Measurements from ENCODE around the gene MYO3B.
"Not testable (repeated sequence)": the region's sequence is repeated elsewhere in the genome, so short reads cannot be mapped to it uniquely, and the experiment has no call there.

Gene MYO3B

DNA sequence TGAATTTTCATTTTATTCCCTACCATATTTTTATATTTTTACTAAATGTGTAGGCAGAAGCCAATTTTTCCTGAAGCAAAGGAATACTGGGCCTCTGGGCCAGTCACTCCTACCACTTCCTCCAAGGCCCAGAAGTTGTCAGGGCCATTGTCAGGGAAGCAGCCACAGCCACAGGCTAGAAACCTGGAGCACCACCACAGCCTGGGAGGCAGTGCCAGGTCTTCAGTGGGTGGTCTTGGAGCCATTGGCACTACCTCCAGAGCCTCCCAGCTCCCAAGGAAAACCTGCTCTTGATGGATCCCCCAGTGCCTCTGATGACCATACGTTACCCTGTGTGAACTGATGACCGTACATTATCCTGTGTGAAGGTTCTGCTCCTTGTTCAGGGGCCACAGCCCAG is 401.6 kb downstream of the MYO3B start:
- no peak for DNase-seq

DNA sequence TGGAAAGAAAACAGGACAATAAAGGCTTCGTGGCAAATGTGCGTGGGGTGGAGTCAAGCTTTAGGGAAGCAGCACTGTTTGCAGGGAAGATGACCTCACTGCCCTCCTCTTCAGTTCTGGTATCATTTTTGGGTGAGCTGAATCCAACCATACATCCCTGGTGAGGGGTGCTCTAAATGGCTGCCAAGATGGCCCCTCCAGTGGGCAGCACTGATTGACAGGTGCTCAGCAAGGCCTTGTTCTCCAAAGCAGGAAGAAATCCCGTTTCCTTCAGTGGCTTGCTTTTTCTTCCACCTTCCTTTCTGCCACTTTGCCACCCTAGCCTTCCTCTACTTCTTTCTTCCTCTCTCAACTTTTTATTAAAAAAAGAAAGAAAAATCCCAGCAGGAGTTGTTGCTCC is 404.4 kb downstream of the MYO3B start:
- no peak for DNase-seq

GRCh38 chr2:170582751-170583463 is 405.0 kb downstream of the MYO3B start:
- DNase-seq = no peak

DNA sequence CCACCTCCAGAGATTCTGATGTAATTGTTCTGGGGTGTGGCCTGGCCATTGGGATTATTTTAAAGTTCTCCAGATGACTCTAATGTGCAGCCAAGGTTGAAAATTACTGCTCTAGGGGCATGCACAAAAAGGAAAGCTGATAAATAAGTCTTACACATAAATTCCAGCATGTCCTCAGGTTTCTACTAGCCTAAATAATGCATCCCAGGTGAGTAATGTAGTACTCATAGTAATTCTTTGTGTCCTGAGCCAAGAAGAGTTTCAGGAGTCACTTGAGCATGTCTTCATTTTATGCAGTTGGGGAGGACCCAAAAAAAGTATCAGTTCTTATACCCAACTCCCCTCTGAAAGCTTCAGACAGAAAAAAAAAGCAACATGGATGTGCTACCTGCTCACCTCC is 407.1 kb downstream of the MYO3B start:
- no peak for DNase-seq

DNA sequence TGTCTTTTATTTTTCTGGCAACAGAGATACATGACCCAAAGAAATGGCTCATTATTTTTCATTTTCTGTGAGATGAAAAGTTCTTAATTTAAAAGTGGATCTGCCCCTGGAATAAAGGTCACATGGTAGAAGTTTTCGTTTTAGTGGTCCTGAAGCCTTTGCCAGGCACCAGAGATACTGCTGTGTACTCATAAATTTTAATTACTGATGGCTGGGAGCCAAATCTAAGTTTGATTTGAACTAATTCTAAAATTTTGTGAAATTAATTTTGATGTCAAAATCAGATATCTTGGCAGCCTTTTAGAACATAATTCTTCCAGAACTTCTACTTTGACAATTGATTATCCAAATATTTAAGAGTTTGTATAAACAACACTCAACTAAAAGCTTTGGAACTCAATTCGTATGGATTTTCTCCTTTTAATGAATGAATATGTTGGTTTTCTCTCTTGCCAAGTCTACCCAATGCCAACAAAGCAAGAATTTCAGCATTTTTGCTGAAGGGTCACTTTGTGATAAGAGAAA is 408.7 kb downstream of the MYO3B start:
- no peak for DNase-seq

DNA sequence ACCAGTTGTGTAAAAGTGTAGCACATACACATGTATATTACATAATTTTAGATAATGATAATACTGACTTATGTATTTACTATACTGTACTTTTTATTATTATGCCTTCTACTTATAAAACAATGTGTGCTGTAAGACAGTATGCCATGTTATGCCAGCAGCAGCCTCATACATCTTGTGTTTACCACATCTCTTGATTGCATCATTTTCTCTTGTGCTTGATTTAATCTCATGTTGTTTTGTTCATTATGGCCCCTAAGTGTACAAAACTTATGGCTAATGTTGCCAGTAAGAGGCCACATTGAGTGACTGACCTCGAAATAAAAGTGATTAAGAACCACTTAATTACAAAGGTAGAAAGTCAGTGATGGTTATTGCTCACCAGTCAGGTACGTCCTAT is 409.2 kb downstream of the MYO3B start:
- DNase-seq = no peak

- no peak for DNase-seq
Observed at GRCh38 chr2:170587922-170588321, 410.0 kb downstream of the MYO3B start.

- DNase-seq = no peak
Observed at GRCh38 chr2:170588729-170589128, 410.8 kb downstream of the MYO3B start.

DNA sequence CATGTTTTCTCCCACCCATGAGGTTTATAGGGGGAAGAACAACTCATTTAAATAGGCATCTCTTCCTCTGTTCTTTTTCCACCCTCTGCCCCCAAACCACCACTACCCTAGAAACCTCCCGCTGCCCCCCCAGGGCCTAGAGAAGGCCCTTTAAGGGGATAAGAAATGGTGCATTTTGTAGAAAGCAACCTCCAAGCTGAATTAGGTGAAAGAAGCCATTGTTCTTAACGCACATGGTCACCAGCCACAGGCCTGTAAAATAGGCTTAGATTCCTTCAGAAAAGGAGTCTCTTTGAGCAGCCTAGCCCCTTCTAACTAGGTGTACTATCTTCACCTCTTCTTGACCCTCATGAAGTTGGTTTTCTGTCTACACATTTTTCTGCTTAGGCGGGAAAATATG is 418.6 kb downstream of the MYO3B start:
- no peak for DNase-seq

DNA sequence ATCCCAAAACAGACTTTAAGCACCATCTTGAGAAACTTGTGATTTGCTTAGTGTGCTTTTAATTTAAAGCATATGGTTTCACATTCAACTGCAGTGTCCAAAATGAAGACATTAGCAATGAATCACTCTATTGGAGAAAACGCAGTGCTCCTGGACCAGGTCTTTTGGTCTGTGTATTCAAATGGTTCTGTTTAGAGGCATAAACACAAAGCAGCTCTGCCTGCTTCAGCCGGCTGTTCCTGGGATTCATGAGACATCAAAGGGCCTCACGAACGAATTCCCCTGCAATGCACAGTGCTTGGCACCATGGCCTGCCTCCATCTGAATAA is 420.1 kb downstream of the MYO3B start:
- DNase-seq = no peak

GRCh38 chr2:170601489-170601888 is 423.5 kb downstream of the MYO3B start:
- DNase-seq = no peak

- no peak for DNase-seq
Observed at GRCh38 chr2:170605862-170606261, 427.9 kb downstream of the MYO3B start.

- DNase-seq = no peak
Observed at GRCh38 chr2:170607171-170607570, 429.2 kb downstream of the MYO3B start.

- no peak for DNase-seq
Observed at GRCh38 chr2:170610615-170611014, 432.7 kb downstream of the MYO3B start.

- DNase-seq = not testable (repeated sequence)
Observed at GRCh38 chr2:170618948-170619347, 441.0 kb downstream of the MYO3B start.

DNA sequence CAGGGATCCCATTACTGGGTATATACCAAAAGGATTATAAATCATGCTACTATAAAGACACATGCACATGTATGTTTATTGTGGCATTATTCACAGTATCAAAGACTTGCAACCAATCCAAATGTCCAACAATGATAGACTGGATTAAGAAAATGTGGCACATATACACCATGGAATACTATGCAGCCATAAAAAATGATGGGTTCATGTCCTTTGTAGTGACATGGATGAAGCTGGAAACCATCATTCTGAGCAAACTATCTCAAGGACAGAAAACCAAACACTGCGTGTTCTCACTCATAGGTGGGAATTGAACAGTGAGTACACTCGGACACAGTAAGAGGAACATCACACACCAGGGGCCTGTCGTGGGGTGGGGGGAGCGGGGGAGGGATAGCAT is 457.1 kb downstream of the MYO3B start:
- DNase-seq = not testable (repeated sequence)

DNA sequence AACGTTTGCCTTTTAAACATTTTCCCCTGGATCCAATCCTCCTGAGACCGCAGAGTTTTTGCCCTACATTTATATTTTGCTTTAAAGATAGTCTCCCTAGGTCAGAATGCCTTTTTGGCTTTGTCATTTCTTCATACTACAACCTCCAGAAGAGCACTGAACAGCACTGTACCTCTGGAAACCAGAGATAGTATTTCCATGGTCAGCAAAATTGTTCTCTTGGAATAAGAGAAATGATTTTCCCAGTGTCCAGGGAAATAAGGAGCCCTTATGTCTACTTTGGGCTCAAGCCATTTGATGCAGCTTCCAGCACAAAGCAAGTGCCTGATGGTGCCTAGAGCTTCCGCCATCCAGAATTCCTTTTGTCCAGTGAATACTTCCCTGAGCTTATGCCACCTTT is 461.7 kb downstream of the MYO3B start:
- no peak for DNase-seq

DNA sequence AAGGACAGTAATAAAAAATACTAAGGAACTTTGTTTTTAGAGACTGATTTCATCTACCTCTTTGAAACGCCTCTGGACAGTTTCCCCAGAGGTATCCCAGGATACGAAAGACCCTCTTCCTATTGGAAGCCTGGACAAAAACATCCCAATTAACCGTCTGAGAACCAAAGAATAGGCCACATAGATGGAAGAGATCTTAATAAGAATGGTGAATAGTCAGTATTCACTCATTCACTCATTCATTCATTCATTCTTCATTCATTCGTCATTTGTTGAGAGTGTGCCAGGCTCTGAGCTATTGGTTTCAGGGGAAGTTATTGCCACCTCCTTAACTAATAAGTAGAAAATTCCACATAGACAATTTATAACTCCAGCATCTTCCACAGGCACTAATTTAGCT is 464.0 kb downstream of the MYO3B start:
- DNase-seq = no peak

DNA sequence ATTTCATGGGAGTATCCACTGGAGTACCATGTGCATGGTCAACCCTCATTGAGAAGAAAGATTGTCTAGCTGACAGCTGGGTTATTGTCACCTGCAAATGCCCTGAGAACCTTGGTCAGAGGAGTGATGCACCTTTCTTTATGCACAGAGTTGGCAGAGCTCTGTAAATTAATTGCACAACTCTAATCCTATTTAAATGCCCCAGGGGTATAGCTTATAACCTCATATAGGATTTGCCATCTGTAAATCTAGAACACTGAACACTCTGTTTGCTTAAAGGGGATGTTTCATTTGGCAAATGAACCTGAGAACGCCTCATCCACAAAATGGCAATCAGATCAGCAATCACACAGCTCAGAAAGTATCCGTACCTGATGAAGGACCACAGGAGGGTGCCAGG is 465.4 kb downstream of the MYO3B start:
- DNase-seq = no peak

- DNase-seq = no peak
Observed at GRCh38 chr2:170647741-170648436, 469.9 kb downstream of the MYO3B start.

DNA sequence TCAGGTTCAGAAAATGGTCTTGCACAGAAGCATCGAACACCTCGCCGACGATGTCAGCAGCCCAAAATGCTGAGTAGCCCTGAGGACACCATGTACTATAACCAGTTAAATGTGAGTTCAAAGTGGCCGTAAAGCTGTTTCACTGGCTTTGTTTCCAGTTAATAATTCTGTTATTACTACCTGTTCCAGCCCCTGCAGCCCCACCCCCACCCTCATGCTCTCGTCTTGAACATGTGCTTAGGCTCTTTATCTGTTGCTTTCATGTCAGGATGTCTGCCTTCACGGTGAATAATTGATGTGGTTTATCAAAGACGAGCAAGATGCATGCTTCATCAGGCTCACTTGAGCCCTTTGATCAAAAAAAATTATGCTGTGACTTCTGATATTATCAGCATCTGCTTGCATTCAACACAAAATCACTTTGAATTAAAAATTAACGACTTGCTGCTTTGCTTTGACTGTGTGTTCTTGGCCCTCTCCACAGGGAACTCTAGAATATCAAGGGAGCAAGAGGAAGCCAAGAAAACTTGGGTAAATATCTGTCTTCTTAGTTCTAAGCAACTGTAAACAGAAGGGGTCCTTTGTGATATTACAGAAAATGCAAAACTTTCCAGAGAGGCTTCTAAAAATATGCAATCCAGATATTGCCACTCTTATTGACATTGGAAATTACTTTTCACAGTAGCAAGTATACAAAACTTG is 473.8 kb downstream of the MYO3B start:
- DNase-seq = no peak

- DNase-seq = no peak
Observed at GRCh38 chr2:170652637-170653417, 474.9 kb downstream of the MYO3B start.

DNA sequence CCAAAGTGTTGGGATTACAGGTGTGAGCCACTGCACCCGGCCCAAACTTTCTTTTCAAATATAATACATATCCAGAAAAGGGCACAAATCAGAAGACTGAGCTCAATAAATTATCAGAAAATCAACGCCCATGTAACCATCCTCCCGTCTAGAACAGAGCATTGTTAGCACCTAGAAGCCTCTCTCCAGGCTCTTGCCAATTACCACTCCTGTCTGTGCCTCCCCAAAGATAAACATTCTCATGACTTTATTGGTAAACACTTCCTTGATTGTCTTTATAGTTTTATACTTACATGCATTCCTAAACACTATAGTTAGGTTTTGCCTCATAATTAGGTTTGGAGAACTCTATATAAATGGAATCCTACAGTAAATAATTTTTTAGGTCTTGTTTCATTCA is 478.7 kb downstream of the MYO3B start:
- no peak for DNase-seq

Measured in stimulated activated CD4-positive, alpha-beta T cell treated with anti-CD3 and anti-CD28 coated beads, Interleukin-1b, Interleukin-23, amount 100 ng/mL, for 48 hours (primary cell).